Right renal pelvis (tissue), 4 donors: ENCODE data around the gene TTLL1. TPM values are rescaled to one million over a fixed set of nuclear protein-coding genes. Genes with fewer than 3 reads are reported as not detected.
"Not testable (repeated sequence)": the region's sequence is repeated elsewhere in the genome, so short reads cannot be mapped to it uniquely, and the experiment has no call there.

Experiments used
- DNase-seq, 4 donors: peaks; one replicate each; pipeline ENCODE4 v3.0.0-alpha.2; 2013; ENCODE audit warnings: low read depth in 4 of 4, low spot score in 3 of 4, missing footprints in 1 of 4
- polyA plus RNA-seq, 4 donors: library from polyadenylated mRNA; unstranded; fragments of 120-200 nt; gene quantifications; one replicate each; pipeline ENCODE4 v1.2.1, GENCODE V29; 2013; ENCODE audit not compliant: insufficient read length in 4 of 4

The TTLL1 gene
- polyA plus RNA-seq, 4 donors: 15.4 to 20.6 (median 19.1) TPM

- no peak for DNase-seq
Observed at GRCh38 chr22:42996646-42997365, 92.4 kb downstream of the TTLL1 start.

- not testable (repeated sequence) for DNase-seq
Observed at GRCh38 chr22:42995654-42996053, 93.5 kb downstream of the TTLL1 start.

GRCh38 chr22:42994917-42995562 is 94.2 kb downstream of the TTLL1 start:
- DNase-seq: no peak

- no peak for DNase-seq
Observed at GRCh38 chr22:42994276-42994916, 94.8 kb downstream of the TTLL1 start.

GRCh38 chr22:42993651-42994275 is 95.4 kb downstream of the TTLL1 start:
- no peak for DNase-seq

GRCh38 chr22:42992886-42993479 is 96.2 kb downstream of the TTLL1 start:
- no peak for DNase-seq

GRCh38 chr22:42992092-42992491 is 97.1 kb downstream of the TTLL1 start:
- DNase-seq: no peak

GRCh38 chr22:42991010-42991651 is 98.1 kb downstream of the TTLL1 start:
- DNase-seq: no peak

- no peak for DNase-seq
Observed at GRCh38 chr22:42990131-42990838, 98.9 kb downstream of the TTLL1 start.

Other genes with a start within 250 kb of the TTLL1 start
- gene ARFGAP3, start 232.1 kb downstream of the TTLL1 start, polyA plus RNA-seq: 10 to 100 TPM; 45.5 to 57.4 (median 49.4) TPM
- gene PACSIN2, start 74.2 kb downstream of the TTLL1 start, polyA plus RNA-seq: 10 to 100 TPM; 64.6 to 68.8 (median 67.8) TPM
- 1 to 10 TPM; 1.1 to 1.8 (median 1.2) TPM for gene BIK, start 21.4 kb upstream of the TTLL1 start, polyA plus RNA-seq
- 10 to 100 TPM; 19.4 to 27.6 (median 21.7) TPM for gene MCAT, start 54.0 kb upstream of the TTLL1 start, polyA plus RNA-seq
- gene TSPO, start 62.2 kb upstream of the TTLL1 start, polyA plus RNA-seq: 10 to 100 TPM; 20.9 to 40.6 (median 22.4) TPM
- 10 to 100 TPM; 20.8 to 31.6 (median 27.8) TPM for gene TTLL12, start 97.7 kb upstream of the TTLL1 start, polyA plus RNA-seq